Measurements from ENCODE around the gene GRID2.

The GRID2 gene

GRCh38 chr4:93143902-93144301 lies 840.1 kb downstream of the GRID2 start:
- no peak overlapping the region for H3K9ac ChIP-seq
- no peak for TF ChIP-seq CTCF (IDR thresholded peaks at IDR 0.05)
- H3K27ac ChIP-seq = no peak overlapping the region
- no peaks in the 10 kb centered on the region for H3K9me3 ChIP-seq (ENCODE audit: control insufficient read depth, low read length)
- no peaks in the 10 kb centered on the region for H3K79me2 ChIP-seq
- H3K27me3 ChIP-seq (ENCODE audit: control insufficient read depth, insufficient read depth, low read length) = no peaks in the 10 kb centered on the region
- H2AFZ ChIP-seq = no peak overlapping the region
- H3K4me3 ChIP-seq (ENCODE audit: low read depth, low read length) = no peak overlapping the region
- H3K36me3 ChIP-seq (ENCODE audit: control insufficient read depth, insufficient read depth, low read length) = no peaks in the 10 kb centered on the region
- no peak overlapping the region for H3K4me2 ChIP-seq (ENCODE audit: low read length)
- H3K4me1 ChIP-seq = no peaks in the 10 kb centered on the region

- Histone ChIP-seq H3K27me3 (ENCODE audit: control insufficient read depth, insufficient read depth, low read length) (no peaks in the 10 kb centered on the region), H3K4me2 (ENCODE audit: low read length) (no peak overlapping the region), H2AFZ (no peak overlapping the region), H3K79me2 (no peaks in the 10 kb centered on the region), H3K9ac (no peak overlapping the region), H3K36me3 (ENCODE audit: control insufficient read depth, insufficient read depth, low read length) (no peaks in the 10 kb centered on the region), H3K9me3 (ENCODE audit: control insufficient read depth, low read length) (no peaks in the 10 kb centered on the region), H3K4me3 (ENCODE audit: low read depth, low read length) (no peak overlapping the region), H3K4me1 (no peaks in the 10 kb centered on the region), H3K27ac (no peak overlapping the region)
- no peak for TF ChIP-seq CTCF (IDR thresholded peaks at IDR 0.05)
These were observed 840.9 kb downstream of the GRID2 start for GRCh38 chr4:93144644-93145043.

GRCh38 chr4:93147524-93148212 lies 843.9 kb downstream of the GRID2 start:
- TF ChIP-seq CTCF (IDR thresholded peaks at IDR 0.05) = no peak
- H3K79me2 ChIP-seq = no peaks in the 10 kb centered on the region

GRCh38 chr4:93152491-93152890 lies 848.7 kb downstream of the GRID2 start:
- Histone ChIP-seq H3K9ac (no peak overlapping the region), H3K4me1 (no peaks in the 10 kb centered on the region), H3K4me2 (ENCODE audit: low read length) (no peak overlapping the region), H3K36me3 (ENCODE audit: control insufficient read depth, insufficient read depth, low read length) (no peaks in the 10 kb centered on the region), H3K27ac (no peak overlapping the region), H2AFZ (no peak overlapping the region), H3K79me2 (no peaks in the 10 kb centered on the region), H3K4me3 (ENCODE audit: low read depth, low read length) (no peak overlapping the region), H3K9me3 (ENCODE audit: control insufficient read depth, low read length) (no peaks in the 10 kb centered on the region), H3K27me3 (ENCODE audit: control insufficient read depth, insufficient read depth, low read length) (no peaks in the 10 kb centered on the region)
- TF ChIP-seq CTCF (IDR thresholded peaks at IDR 0.05) = no peak

More at GRCh38 chr4:93147524-93148212, 843.9 kb downstream of the GRID2 start:
- Histone ChIP-seq H3K4me3 (ENCODE audit: low read depth, low read length) (no peak overlapping the region), H3K4me2 (ENCODE audit: low read length) (no peak overlapping the region), H3K27me3 (ENCODE audit: control insufficient read depth, insufficient read depth, low read length) (no peaks in the 10 kb centered on the region), H3K9ac (no peak overlapping the region), H2AFZ (no peak overlapping the region), H3K9me3 (ENCODE audit: control insufficient read depth, low read length) (no peaks in the 10 kb centered on the region), H3K36me3 (ENCODE audit: control insufficient read depth, insufficient read depth, low read length) (no peaks in the 10 kb centered on the region), H3K4me1 (no peaks in the 10 kb centered on the region), H3K27ac (no peak overlapping the region)

GRCh38 chr4:93157986-93158385 lies 854.2 kb downstream of the GRID2 start:
- H3K9me3 ChIP-seq (ENCODE audit: control insufficient read depth, low read length) = no peaks in the 10 kb centered on the region
- H3K27me3 ChIP-seq (ENCODE audit: control insufficient read depth, insufficient read depth, low read length) = no peaks in the 10 kb centered on the region
- H2AFZ ChIP-seq = no peak overlapping the region
- H3K36me3 ChIP-seq (ENCODE audit: control insufficient read depth, insufficient read depth, low read length) = no peaks in the 10 kb centered on the region
- TF ChIP-seq CTCF (IDR thresholded peaks at IDR 0.05) = no peak
- H3K27ac ChIP-seq = no peak overlapping the region
- no peaks in the 10 kb centered on the region for H3K4me1 ChIP-seq
- H3K79me2 ChIP-seq = no peaks in the 10 kb centered on the region
- H3K4me3 ChIP-seq (ENCODE audit: low read depth, low read length) = no peak overlapping the region
- no peak overlapping the region for H3K4me2 ChIP-seq (ENCODE audit: low read length)
- H3K9ac ChIP-seq = no peak overlapping the region
